Suprapubic skin (tissue), 4 donors: ENCODE results near the gene AGFG2. TPM values are rescaled to one million over a fixed set of nuclear protein-coding genes. Genes with fewer than 3 reads are reported as not detected.

Experiments
- DNase-seq, 2 donors: peaks; one replicate each; pipeline ENCODE4 v3.0.0-alpha.2; 2019; ENCODE audit warnings: low spot score in 2 of 2
- H3K27ac ChIP-seq: fragments of 200-600 bp; sonication (generic); one replicate; pipeline ENCODE4 v1.5.1; 2019
- H3K27me3 ChIP-seq: fragments of 200-600 bp; sonication (generic); one replicate; pipeline ENCODE4 v1.5.1; 2019
- H3K36me3 ChIP-seq: fragments of 200-600 bp; sonication (generic); one replicate; pipeline ENCODE4 v1.5.1; 2019
- H3K4me1 ChIP-seq: fragments of 200-600 bp; sonication (generic); one replicate; pipeline ENCODE4 v1.5.1; 2019
- H3K4me3 ChIP-seq: fragments of 200-600 bp; sonication (generic); one replicate; pipeline ENCODE4 v1.5.1; 2019; ENCODE audit warnings: mild to moderate bottlenecking
- H3K9me3 ChIP-seq: fragments of 200-600 bp; sonication (generic); one replicate; pipeline ENCODE4 v1.5.1; 2019
- EP300 ChIP-seq: sonication (generic); formaldehyde crosslinking; IDR thresholded peaks from one replicate; pipeline ENCODE4 v1.6.1; 2017; ENCODE audit warnings: antibody characterized with exemption
- POLR2A ChIP-seq, 2 donors: fragments of 450-650 bp; IDR thresholded peaks; one replicate each; pipeline ENCODE4 v1.6.1; 2017; ENCODE audit warnings: antibody characterized with exemption in 2 of 2, mild to moderate bottlenecking in 2 of 2, moderate library complexity in 2 of 2
- POLR2AphosphoS5 ChIP-seq, 3 donors: sonication (generic); formaldehyde crosslinking; IDR thresholded peaks; one replicate each; pipeline ENCODE4 v1.6.1; 2017; ENCODE audit warnings: antibody characterized with exemption in 3 of 3
- WGBS: methylation state at CpG from one replicate; pipeline ENCODE4 v1.1.5; 2018; 5-methylcytosine and 5-hydroxymethylcytosine counted together
- total RNA-seq, 4 donors: library from RNA; depleted of rRNA; stranded (reverse); fragments of >200 nt; gene quantifications; one replicate each; pipeline ENCODE4 v1.1.0, GENCODE V29; 2016
- TF ChIP-seq, protein P1 (sequence below), 2 donors: fragments of 200-600 bp in 1 of 2; fragments of 450-650 bp in 1 of 2; sonication (generic) in 1 of 2; IDR thresholded peaks; one replicate each; pipeline ENCODE4 v1.5.1; 2016 to 2019; ENCODE audit warnings: antibody characterized with exemption in 2 of 2, mild to moderate bottlenecking in 1 of 2, moderate library complexity in 1 of 2

AGFG2 gene
- total RNA-seq, 4 donors from 2014 or later, result 46.6 to 63.4 (median 52.9) TPM

DNA sequence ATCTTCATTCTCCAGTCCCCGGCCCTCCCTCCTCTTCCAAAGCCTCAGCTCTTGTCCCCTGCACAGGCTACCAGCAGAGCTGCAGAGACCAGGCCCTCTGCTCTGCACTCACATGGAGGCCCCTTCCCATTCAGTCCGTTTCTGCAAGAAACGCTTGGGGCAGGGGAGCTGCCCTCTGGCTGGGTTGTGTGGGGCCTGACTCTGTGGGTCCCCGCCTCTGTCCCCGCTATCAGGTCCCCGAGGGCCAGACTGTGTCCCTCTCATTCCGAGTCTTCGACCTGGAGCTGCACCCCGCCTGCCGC is 64.7 kb downstream of the AGFG2 start:
- Histone ChIP-seq H3K36me3 (no peaks in the 10 kb centered on the region), H3K4me1 (peaks cover 39% of the 10 kb centered on the region), H3K9me3 (no peaks in the 10 kb centered on the region), H3K27ac (peak overlapping the region; percentile 81), H3K4me3 (peak overlapping the region; percentile 78), H3K27me3 (no peaks in the 10 kb centered on the region)
- DNase-seq, result no peak
- TF ChIP-seq POLR2AphosphoS5 (IDR thresholded peaks at IDR 0.05) (no peak), EP300 (no peak), POLR2A (IDR thresholded peaks at IDR 0.05) (no peak)
- TF ChIP-seq, protein P1, sequence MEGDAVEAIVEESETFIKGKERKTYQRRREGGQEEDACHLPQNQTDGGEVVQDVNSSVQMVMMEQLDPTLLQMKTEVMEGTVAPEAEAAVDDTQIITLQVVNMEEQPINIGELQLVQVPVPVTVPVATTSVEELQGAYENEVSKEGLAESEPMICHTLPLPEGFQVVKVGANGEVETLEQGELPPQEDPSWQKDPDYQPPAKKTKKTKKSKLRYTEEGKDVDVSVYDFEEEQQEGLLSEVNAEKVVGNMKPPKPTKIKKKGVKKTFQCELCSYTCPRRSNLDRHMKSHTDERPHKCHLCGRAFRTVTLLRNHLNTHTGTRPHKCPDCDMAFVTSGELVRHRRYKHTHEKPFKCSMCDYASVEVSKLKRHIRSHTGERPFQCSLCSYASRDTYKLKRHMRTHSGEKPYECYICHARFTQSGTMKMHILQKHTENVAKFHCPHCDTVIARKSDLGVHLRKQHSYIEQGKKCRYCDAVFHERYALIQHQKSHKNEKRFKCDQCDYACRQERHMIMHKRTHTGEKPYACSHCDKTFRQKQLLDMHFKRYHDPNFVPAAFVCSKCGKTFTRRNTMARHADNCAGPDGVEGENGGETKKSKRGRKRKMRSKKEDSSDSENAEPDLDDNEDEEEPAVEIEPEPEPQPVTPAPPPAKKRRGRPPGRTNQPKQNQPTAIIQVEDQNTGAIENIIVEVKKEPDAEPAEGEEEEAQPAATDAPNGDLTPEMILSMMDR (IDR thresholded peaks at IDR 0.05), result no peak
- WGBS, result 17% methylated on average over 10 of the region's 10 CpGs

GRCh38 chr7:100604028-100604975 is 65.3 kb downstream of the AGFG2 start:
- Histone ChIP-seq H3K4me3 (peak overlapping the region; percentile 78), H3K27ac (peak overlapping the region; percentile 81), H3K36me3 (no peaks in the 10 kb centered on the region), H3K27me3 (no peaks in the 10 kb centered on the region), H3K9me3 (no peaks in the 10 kb centered on the region), H3K4me1 (peaks cover 39% of the 10 kb centered on the region)
- under 1% methylated on average over 37 of the region's 70 CpGs for WGBS
- DNase-seq, result peak in 1 of 2 donors; percentile 88
- TF ChIP-seq, protein P1 (IDR thresholded peaks at IDR 0.05), result peak in 1 of 2 donors; percentile 31
- no peak for TF ChIP-seq EP300

DNA sequence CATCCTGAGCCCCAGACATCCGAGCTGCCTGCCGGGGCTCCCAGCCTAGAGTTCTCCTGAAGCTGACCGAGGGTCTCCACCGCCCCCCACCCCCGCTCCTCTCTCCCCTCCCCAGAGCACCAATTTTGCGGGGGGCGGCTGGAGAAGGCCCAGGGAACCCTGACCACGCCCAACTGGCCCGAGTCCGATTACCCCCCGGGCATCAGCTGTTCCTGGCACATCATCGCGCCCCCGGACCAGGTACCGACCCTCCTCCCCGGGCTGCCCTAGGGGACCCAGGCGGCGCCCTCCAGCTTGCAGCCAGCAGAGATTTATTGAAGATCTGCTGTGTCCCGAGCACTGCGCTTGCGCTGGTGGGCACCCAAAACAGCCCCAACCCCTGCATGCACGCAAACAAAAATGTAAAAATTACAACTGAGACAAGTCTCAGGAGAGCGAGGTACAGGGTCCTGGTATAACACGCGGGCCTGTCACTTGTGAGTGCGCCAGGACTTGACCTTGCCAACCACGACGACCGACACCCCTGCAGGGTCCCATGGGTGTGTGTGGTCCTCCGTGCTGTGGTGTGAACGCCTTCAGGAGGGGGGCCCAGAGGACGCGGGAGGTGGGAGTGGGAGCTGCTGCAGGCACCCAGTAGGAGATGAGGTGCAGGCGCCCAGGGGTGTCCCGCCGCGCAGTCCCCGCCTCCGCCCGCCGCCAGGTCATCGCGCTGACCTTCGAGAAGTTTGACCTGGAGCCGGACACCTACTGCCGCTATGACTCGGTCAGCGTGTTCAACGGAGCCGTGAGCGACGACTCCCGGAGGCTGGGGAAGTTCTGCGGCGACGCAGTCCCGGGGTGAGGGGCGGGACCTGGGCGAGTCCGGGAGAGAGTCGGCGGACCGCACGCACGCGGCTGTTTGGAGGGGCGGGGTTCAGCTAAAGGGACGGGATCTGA is 66.2 kb downstream of the AGFG2 start:
- no peak for TF ChIP-seq EP300
- no peaks in the 10 kb centered on the region for H3K36me3 ChIP-seq
- H3K9me3 ChIP-seq, result no peaks in the 10 kb centered on the region
- whole genome bisulfite sequencing, result 26% methylated on average over 46 of the region's 68 CpGs
- peak overlapping the region; percentile 78 for H3K4me3 ChIP-seq
- peaks cover 39% of the 10 kb centered on the region for H3K4me1 ChIP-seq
- no peaks in the 10 kb centered on the region for H3K27me3 ChIP-seq
- DNase-seq, result peak in 1 of 2 donors; percentile 79
- H3K27ac ChIP-seq, result peak overlapping the region; percentile 81

GRCh38 chr7:100606313-100606712 is 67.3 kb downstream of the AGFG2 start:
- TF ChIP-seq, protein P1 (IDR thresholded peaks at IDR 0.05), result no peak
- TF ChIP-seq POLR2AphosphoS5 (IDR thresholded peaks at IDR 0.05) (no peak), EP300 (no peak), POLR2A (IDR thresholded peaks at IDR 0.05) (no peak)

DNA sequence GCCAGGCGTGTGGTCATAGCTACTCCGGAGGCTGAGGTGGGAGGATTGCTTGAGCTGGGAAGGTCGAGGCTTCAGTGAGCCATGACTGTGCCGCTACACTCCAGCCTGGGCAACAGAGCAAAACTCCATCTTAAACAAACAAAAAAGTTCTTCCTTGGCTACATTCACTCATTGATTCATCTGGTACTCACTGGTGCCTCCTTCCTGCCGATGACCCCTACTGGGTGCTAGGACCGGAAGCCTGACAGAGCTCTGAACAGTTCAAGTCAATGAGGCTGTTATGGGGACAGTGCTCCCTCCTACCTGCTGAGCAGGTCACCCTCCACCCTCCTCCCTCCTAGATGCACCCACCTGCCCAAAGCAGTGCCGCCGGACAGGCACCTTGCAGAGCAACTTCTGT is 68.1 kb downstream of the AGFG2 start:
- H3K27ac ChIP-seq, result no peak overlapping the region
- 91% methylated on average over 8 of the region's 8 CpGs for WGBS
- peaks cover 31% of the 10 kb centered on the region for H3K4me1 ChIP-seq
- TF ChIP-seq POLR2AphosphoS5 (IDR thresholded peaks at IDR 0.05) (no peak), POLR2A (IDR thresholded peaks at IDR 0.05) (no peak), EP300 (no peak)
- TF ChIP-seq, protein P1 (IDR thresholded peaks at IDR 0.05), result no peak
- no peaks in the 10 kb centered on the region for H3K9me3 ChIP-seq
- H3K36me3 ChIP-seq, result no peaks in the 10 kb centered on the region
- H3K27me3 ChIP-seq, result no peaks in the 10 kb centered on the region
- H3K4me3 ChIP-seq, result no peak overlapping the region
- DNase-seq, result no peak

More at GRCh38 chr7:100606313-100606712, 67.3 kb downstream of the AGFG2 start:
- no peak overlapping the region for H3K4me3 ChIP-seq
- DNase-seq, result no peak
- peaks cover 36% of the 10 kb centered on the region for H3K4me1 ChIP-seq
- 88% methylated on average over 12 of the region's 12 CpGs for WGBS
- H3K9me3 ChIP-seq, result no peaks in the 10 kb centered on the region
- H3K36me3 ChIP-seq, result no peaks in the 10 kb centered on the region
- no peak overlapping the region for H3K27ac ChIP-seq
- no peaks in the 10 kb centered on the region for H3K27me3 ChIP-seq
